HepG2 (cell line): ENCODE results near the gene CDK1. TPM values are rescaled to one million over a fixed set of nuclear protein-coding genes. Genes with fewer than 3 reads are reported as not detected.
A peak's percentile ranks its signal among the peaks of the same experiment; 100 is the strongest.

Source experiments
- BRCA1 ChIP-seq: sonication (generic); formaldehyde crosslinking; IDR thresholded peaks from 2 replicates; pipeline ENCODE4 v1.4.0; 2020; ENCODE audit warnings: missing genetic modification reagents
- ERF ChIP-seq: IDR thresholded peaks from 2 replicates; pipeline ENCODE4 v1.6.1; 2018; ENCODE audit warnings: missing biosample characterization, missing genetic modification reagents
- HNF4G ChIP-seq, 2 experiments: sonication (generic) in 1 of 2; formaldehyde crosslinking in 1 of 2; IDR thresholded peaks; 2 replicates each; pipeline versions ENCODE4 v1.4.0 to v1.6.1; 2011 to 2020; ENCODE audit warnings: borderline replicate concordance in 2 of 2, low read depth in 2 of 2, mild to moderate bottlenecking in 2 of 2, low read length in 1 of 2, missing genetic modification reagents in 1 of 2, moderate library complexity in 1 of 2
- HOXA5 ChIP-seq: sonication (generic); formaldehyde crosslinking; IDR thresholded peaks from 2 replicates; pipeline ENCODE4 v1.4.0; 2020; ENCODE audit warnings: missing genetic modification reagents
- MED1 ChIP-seq: sonication (generic); formaldehyde crosslinking; IDR thresholded peaks from 2 replicates; pipeline ENCODE4 v1.4.0; 2020; ENCODE audit warnings: missing genetic modification reagents
- NONO ChIP-seq, 2 experiments: fragments of 450-650 bp in 1 of 2; sonication (generic) in 1 of 2; formaldehyde crosslinking in 1 of 2; IDR thresholded peaks in 1 of 2; conservative IDR thresholded peaks in 1 of 2; 2 replicates each; pipeline versions ENCODE4 v1.6.1 to v1.8.0; 2017 to 2022; ENCODE audit warnings: mild to moderate bottlenecking in 1 of 2, missing genetic modification reagents in 1 of 2, moderate library complexity in 1 of 2
- PHF21A ChIP-seq: sonication (generic); formaldehyde crosslinking; IDR thresholded peaks from 2 replicates; pipeline ENCODE4 v1.5.0; 2020; ENCODE audit warnings: mild to moderate bottlenecking, missing genetic modification reagents
- SALL1 ChIP-seq: sonication (generic); formaldehyde crosslinking; IDR thresholded peaks from 2 replicates; pipeline ENCODE4 v1.8.0; 2022; ENCODE audit warnings: mild to moderate bottlenecking, missing genetic modification reagents
- SCMH1 ChIP-seq: sonication (generic); formaldehyde crosslinking; IDR thresholded peaks from 2 replicates; pipeline ENCODE4 v1.9.0; 2021; ENCODE audit warnings: missing genetic modification reagents, mild to moderate bottlenecking, borderline replicate concordance
- SMARCC2 ChIP-seq: fragments of 450-650 bp; IDR thresholded peaks from 2 replicates; pipeline ENCODE4 v1.6.1; 2017; ENCODE audit warnings: antibody characterized with exemption, mild to moderate bottlenecking
- TCF7 ChIP-seq: sonication (generic); IDR thresholded peaks from 2 replicates; pipeline ENCODE4 v1.6.1; 2016; ENCODE audit warnings: antibody characterized with exemption, low read depth
- TFAP4 ChIP-seq: sonication (generic); IDR thresholded peaks from 2 replicates; pipeline ENCODE4 v1.6.1; 2016; ENCODE audit warnings: low read depth, borderline replicate concordance
- TRIM22 ChIP-seq: fragments of 450-650 bp; IDR thresholded peaks from 2 replicates; pipeline ENCODE4 v1.6.1; 2017
- UBTF ChIP-seq: sonication (generic); formaldehyde crosslinking; IDR thresholded peaks from 2 replicates; pipeline ENCODE4 v1.4.0; 2020; ENCODE audit warnings: mild to moderate bottlenecking, missing genetic modification reagents
- YEATS4 ChIP-seq: sonication (generic); formaldehyde crosslinking; IDR thresholded peaks from 2 replicates; pipeline ENCODE4 v1.4.0; 2020; ENCODE audit warnings: missing genetic modification reagents, borderline replicate concordance
- ZBED4 ChIP-seq: sonication (generic); formaldehyde crosslinking; IDR thresholded peaks from 2 replicates; pipeline ENCODE4 v1.4.0; 2020; ENCODE audit warnings: missing genetic modification reagents, borderline replicate concordance
- ZFX ChIP-seq: sonication (generic); formaldehyde crosslinking; IDR thresholded peaks from 2 replicates; pipeline ENCODE4 v1.4.0; 2020; ENCODE audit warnings: mild to moderate bottlenecking, low read depth, missing genetic modification reagents, moderate library complexity
- ZNF460 ChIP-seq: sonication (generic); formaldehyde crosslinking; IDR thresholded peaks from 2 replicates; pipeline ENCODE4 v1.5.1; 2020; ENCODE audit warnings: missing genetic modification reagents, mild to moderate bottlenecking, borderline replicate concordance
- ZNF639 ChIP-seq: conservative IDR thresholded peaks from 2 replicates; pipeline ENCODE4 v1.6.1; 2018; ENCODE audit warnings: missing genetic modification reagents
- polyA plus RNA-seq, 8 experiments: library from polyadenylated mRNA; depleted of rRNA in 3 of 8; stranded (reverse) in 7 of 8; unstranded in 1 of 8; fragments of >200 nt; fragmentation: Illumina TruSeq in 4 of 8; extraction: Trizol in 4 of 8; gene quantifications; 2 replicates each; pipeline versions ENCODE4 v1.2.1 to v1.2.3, GENCODE V29; 2011 to 2016; ENCODE audit warnings: low read depth in 4 of 8, missing spikeins in 1 of 8, mixed read lengths in 1 of 8; ENCODE audit not compliant: insufficient read depth in 1 of 8
- total RNA-seq, 5 experiments: library from RNA; depleted of rRNA; stranded (reverse); fragments of >200 nt; fragmentation: Illumina TruSeq; extraction: Trizol; gene quantifications; 2 replicates each; pipeline ENCODE4 v1.2.3, GENCODE V29; 2016; ENCODE audit warnings: low read depth in 1 of 5

Gene CDK1
- total and polyA plus RNA-seq, 2 of the 13 experiments (the other 11 are each of a cell fraction or from before 2014, with no cell fraction given): 42.6 to 132 TPM

- TF ChIP-seq BRCA1 (CRISPR knock-in tag): no peak
- TF ChIP-seq TFAP4: no peak
- TF ChIP-seq MED1: no peak
- TF ChIP-seq ZNF460: no peak
- peak; percentile 54; the same call in 1 of the 2 replicates for TF ChIP-seq UBTF (CRISPR knock-in tag)
- TF ChIP-seq PHF21A (CRISPR knock-in tag): no peak
- no peak for TF ChIP-seq NONO (IDR thresholded peaks at IDR 0.05)
- TF ChIP-seq NONO (CRISPR knock-in tag; conservative IDR thresholded peaks at IDR 0.05): no peak
- no peak for TF ChIP-seq ERF (CRISPR knock-in tag)
- TF ChIP-seq HNF4G (IDR thresholded peaks at IDR 0.05; ENCODE audit: borderline replicate concordance, low read depth, low read length): no peak
- TF ChIP-seq HNF4G (CRISPR knock-in tag; IDR thresholded peaks at IDR 0.05; ENCODE audit: borderline replicate concordance, low read depth): no peak
- no peak for TF ChIP-seq TRIM22
- peak; percentile 54; the same call in 1 of the 2 replicates for TF ChIP-seq ZFX (CRISPR knock-in tag)
- no peak for TF ChIP-seq ZNF639 (CRISPR knock-in tag)
- no peak for TF ChIP-seq SCMH1
- TF ChIP-seq SALL1 (CRISPR knock-in tag): 0 out of 2 replicates have a peak, but pooled peaks have one; percentile 14
- TF ChIP-seq SMARCC2: no peak
- peak; percentile 33; the same call in 1 of the 2 replicates for TF ChIP-seq YEATS4 (CRISPR knock-in tag)
- no peak for TF ChIP-seq HOXA5
- TF ChIP-seq ZBED4 (CRISPR knock-in tag): no peak
- no peak for TF ChIP-seq TCF7
Measured at GRCh38 chr10:60732807-60733516, 45.3 kb upstream of the CDK1 start (continued).
